Stimulated activated CD4-positive, alpha-beta T cell treated with anti-CD3 and anti-CD28 coated beads, Interleukin-15, amount 100 ng/mL, for 48 hours (primary cell): Measurements from ENCODE around the gene POC1B.

Experiments
- DNase-seq, 2 donors: peaks; one replicate each; pipeline ENCODE4 v3.0.0-alpha.2; 2020; ENCODE audit warnings: low read depth in 2 of 2

Gene POC1B

GRCh38 chr12:89389755-89390661 lies 135.8 kb downstream of the POC1B start:
- peak in 1 of 2 donors; percentile 14 for DNase-seq

- DNase-seq = no peak
Observed at GRCh38 chr12:89386138-89386537, 139.7 kb downstream of the POC1B start.

- DNase-seq = no peak
Observed at GRCh38 chr12:89384807-89385206, 141.0 kb downstream of the POC1B start.

GRCh38 chr12:89384050-89384758 lies 141.6 kb downstream of the POC1B start:
- no peak for DNase-seq

- no peak for DNase-seq
Observed at GRCh38 chr12:89383235-89384049, 142.4 kb downstream of the POC1B start.

DNA sequence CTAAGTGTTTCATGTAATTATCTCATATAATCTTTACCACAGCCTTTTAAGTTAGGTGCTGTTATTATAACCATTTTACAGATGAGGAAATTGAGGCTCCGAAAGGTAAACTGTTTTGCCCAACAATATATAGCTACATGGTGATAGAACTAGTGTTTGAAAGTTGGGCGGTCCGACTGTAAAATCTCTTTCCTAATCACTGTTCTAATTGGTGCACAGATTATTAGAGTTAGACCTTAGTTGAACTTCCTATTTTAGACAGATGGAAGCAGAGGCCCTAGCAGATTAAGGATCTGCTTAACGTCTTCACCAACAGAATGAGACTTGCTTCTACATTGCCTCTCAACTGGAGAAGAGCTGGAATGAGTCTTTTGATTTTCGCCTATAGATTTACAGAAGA lies 143.5 kb downstream of the POC1B start:
- no peak for DNase-seq

DNA sequence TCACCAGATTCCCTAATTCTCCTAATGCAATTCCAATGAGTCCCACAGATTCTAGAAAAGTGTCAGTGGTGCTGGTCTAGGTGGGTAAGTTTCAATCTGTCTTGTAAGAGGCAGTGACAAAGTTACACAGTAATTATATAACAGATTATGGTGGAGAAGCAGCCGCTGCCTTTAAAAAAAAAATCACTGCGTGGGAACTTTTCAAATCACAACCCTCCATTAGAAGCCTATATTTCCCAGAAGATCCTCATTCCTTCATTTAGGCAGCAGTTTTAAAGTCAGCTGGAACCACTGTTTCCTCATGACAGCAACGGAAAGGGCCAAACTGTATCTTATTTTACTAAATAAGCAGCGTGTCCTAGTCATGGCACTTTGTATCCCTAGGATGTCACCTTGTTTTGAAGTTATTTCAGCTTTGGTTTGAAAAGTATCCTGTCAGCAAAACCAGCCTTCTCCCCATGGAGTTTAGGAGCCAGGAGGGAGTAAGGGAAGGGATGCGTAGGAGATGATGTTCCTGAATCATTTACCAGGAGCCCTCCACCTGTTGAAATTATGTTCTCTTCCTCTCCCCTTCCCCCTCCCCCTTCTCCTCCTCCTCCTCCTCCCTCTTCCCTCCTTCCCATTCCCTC lies 145.9 kb downstream of the POC1B start:
- DNase-seq = no peak

DNA sequence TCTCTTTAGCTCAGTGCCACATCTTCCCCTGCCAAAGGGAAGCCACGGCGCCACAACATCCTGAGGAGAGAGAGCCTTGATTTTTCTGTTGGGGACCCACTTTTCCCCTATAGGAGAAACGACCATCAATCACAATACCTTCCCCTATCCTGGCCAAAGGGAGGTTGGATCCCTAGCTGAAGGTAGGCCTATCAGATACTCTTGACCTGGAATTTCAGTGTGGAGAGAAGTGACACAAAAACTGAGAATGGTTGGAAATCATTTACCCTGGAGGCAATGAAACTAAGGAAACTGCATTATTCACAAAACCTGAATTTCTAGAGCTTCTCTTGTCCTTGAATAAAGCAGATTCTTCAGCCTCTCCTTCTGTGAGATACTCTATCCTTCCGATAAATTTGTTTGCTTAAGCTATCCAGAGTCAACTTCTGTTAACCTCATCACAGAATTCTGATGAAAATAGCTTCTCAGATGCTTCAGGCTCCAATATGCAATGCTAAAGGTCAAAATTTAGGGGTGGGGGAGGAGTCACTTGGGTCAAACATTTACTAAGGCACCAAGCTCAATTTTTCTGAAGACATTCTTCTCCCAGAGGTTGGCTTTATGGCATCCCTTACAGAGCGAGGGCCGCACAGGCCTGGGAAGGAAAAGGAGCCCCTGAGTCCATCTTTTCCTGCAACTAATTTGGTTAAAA lies 146.6 kb downstream of the POC1B start:
- no peak for DNase-seq

- DNase-seq = no peak
Observed at GRCh38 chr12:89376844-89377243, 149.0 kb downstream of the POC1B start.

DNA sequence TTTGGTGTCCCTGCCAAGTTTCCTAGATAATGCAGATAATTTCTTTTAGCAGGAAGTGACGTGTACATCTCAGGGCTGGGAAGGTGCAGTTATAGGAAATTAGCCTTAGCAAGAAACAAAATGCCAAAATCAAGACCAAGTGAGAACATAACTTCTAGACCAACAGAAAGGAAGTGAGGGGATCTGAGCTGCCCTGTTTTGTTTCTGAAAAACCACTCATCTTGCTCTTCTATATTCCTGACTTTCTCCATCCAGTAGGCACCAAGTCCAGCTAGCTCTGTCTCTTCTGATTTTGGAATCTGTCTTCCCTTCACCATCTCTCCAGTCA lies 149.7 kb downstream of the POC1B start:
- no peak for DNase-seq

- no peak for DNase-seq
Observed at GRCh38 chr12:89373763-89374572, 151.9 kb downstream of the POC1B start.

GRCh38 chr12:89372584-89373370 lies 153.1 kb downstream of the POC1B start:
- no peak for DNase-seq

DNA sequence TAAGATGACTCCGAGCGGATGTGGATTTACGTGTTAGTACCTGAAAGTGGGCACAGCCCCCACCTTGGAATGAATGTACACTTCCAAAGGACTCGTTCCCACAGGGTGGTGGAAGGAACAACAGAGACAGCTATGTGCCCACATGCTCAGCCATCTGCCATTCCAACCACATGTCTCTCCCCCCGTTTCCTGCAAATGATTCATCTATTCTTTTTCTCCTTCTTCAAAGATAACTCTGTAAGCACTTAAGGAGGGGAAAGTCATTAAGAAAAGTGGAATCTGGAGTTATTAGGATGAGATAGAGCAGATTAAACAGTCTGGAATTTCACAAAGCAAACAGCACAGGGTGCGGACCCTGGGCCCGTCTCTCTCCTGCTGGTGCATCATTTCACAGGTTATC lies 155.0 kb downstream of the POC1B start:
- DNase-seq = no peak

GRCh38 chr12:89370421-89370831 lies 155.4 kb downstream of the POC1B start:
- DNase-seq = no peak
